Astrocyte (in vitro differentiated cells and primary cell): ENCODE data around the gene KLRC3. TPM values are rescaled to one million over a fixed set of nuclear protein-coding genes. Genes with fewer than 3 reads are reported as not detected.

Source experiments
- DNase-seq: peaks from one replicate; pipeline ENCODE4 v3.0.0-alpha.2; 2010; ENCODE audit warnings: low read depth
- FAIRE-seq: peaks from 2 replicates; lab custom pipeline; 2011; peaks lifted over from hg19 to GRCh38; lab: Jason Lieb, UNC
- H2AFZ ChIP-seq: 2 replicates; pipeline ENCODE4 v1.6.0; 2012; ENCODE audit warnings: low read depth, low read length, inconsistent platforms
- H3K27ac ChIP-seq: 2 replicates; pipeline ENCODE4 v1.5.1; 2011; ENCODE audit warnings: low read depth, low read length, inconsistent platforms
- H3K27me3 ChIP-seq: 2 replicates; pipeline ENCODE4 v1.6.0; 2011; ENCODE audit warnings: low read length, inconsistent platforms; ENCODE audit not compliant: insufficient read depth
- H3K36me3 ChIP-seq: 2 replicates; pipeline ENCODE4 v1.5.1; 2011; ENCODE audit warnings: low read length, inconsistent platforms; ENCODE audit not compliant: insufficient read depth
- H3K4me1 ChIP-seq: 2 replicates; pipeline ENCODE4 v1.5.1; 2011; ENCODE audit warnings: low read length, inconsistent platforms; ENCODE audit not compliant: insufficient read depth
- H3K4me2 ChIP-seq: 2 replicates; pipeline ENCODE4 v1.6.0; 2012; ENCODE audit warnings: low read length, inconsistent platforms
- H3K4me3 ChIP-seq: 2 replicates; pipeline ENCODE4 v1.5.1; 2011; ENCODE audit warnings: low read depth, mild to moderate bottlenecking, low read length, inconsistent platforms; ENCODE audit not compliant: insufficient read depth
- H3K79me2 ChIP-seq: 2 replicates; pipeline ENCODE4 v1.6.0; 2012; ENCODE audit warnings: mild to moderate bottlenecking, low read length, inconsistent platforms; ENCODE audit not compliant: insufficient read depth
- H3K9ac ChIP-seq: 2 replicates; pipeline ENCODE4 v1.6.0; 2012; ENCODE audit warnings: mild to moderate bottlenecking, low read length, inconsistent platforms
- H3K9me3 ChIP-seq: 2 replicates; pipeline ENCODE4 v1.5.1; 2012; ENCODE audit warnings: low read depth, mild to moderate bottlenecking, low read length, inconsistent platforms; ENCODE audit not compliant: insufficient read depth
- H4K20me1 ChIP-seq: 2 replicates; pipeline ENCODE4 v1.6.0; 2012; ENCODE audit warnings: low read length, inconsistent platforms; ENCODE audit not compliant: insufficient read depth
- H3K27ac Mint-ChIP-seq: one replicate; pipeline ENCODE4 v1.8.0; 2021; ENCODE audit warnings: mild to moderate bottlenecking, mixed read lengths; ENCODE audit not compliant: unreplicated experiment
- H3K27me3 Mint-ChIP-seq: one replicate; pipeline ENCODE4 v1.8.0; 2021; ENCODE audit warnings: low read depth, mixed read lengths; ENCODE audit not compliant: unreplicated experiment
- H3K36me3 Mint-ChIP-seq: one replicate; pipeline ENCODE4 v1.8.0; 2021; ENCODE audit warnings: low read depth, mixed read lengths; ENCODE audit not compliant: unreplicated experiment
- H3K4me1 Mint-ChIP-seq: one replicate; pipeline ENCODE4 v1.8.0; 2021; ENCODE audit warnings: low read depth, mixed read lengths; ENCODE audit not compliant: unreplicated experiment
- H3K4me3 Mint-ChIP-seq: one replicate; pipeline ENCODE4 v1.8.0; 2021; ENCODE audit warnings: mild to moderate bottlenecking, moderate library complexity, mixed read lengths; ENCODE audit not compliant: unreplicated experiment
- H3K9me3 Mint-ChIP-seq: one replicate; pipeline ENCODE4 v1.8.0; 2021; ENCODE audit warnings: mild to moderate bottlenecking, mixed read lengths; ENCODE audit not compliant: unreplicated experiment
- EZH2 ChIP-seq: IDR thresholded peaks from 2 replicates; pipeline ENCODE4 v1.6.1; 2012; ENCODE audit warnings: mild to moderate bottlenecking, low read length, inconsistent platforms; ENCODE audit not compliant: insufficient read depth
- total RNA-seq: library from RNA; stranded (reverse); gene quantifications from 2 replicates; pipeline ENCODE4 v1.2.1, GENCODE V29; 2021
- TF ChIP-seq, protein P1 (sequence below): IDR thresholded peaks from 2 replicates; pipeline ENCODE4 v1.5.1; 2011; ENCODE audit warnings: low read depth, mild to moderate bottlenecking, inconsistent platforms, low read length, moderate library complexity; ENCODE audit not compliant: insufficient read depth

The KLRC3 gene
- total RNA-seq, 1 donor from 2014 or later: 1.2 TPM

GRCh38 chr12:10386857-10387256, 33.5 kb downstream of the KLRC3 start:
- DNase-seq (no peak), FAIRE-seq (no peak)
- no peaks in the 10 kb centered on the region for H3K9me3 Mint-ChIP-seq
- Histone ChIP-seq H3K36me3 (no peaks in the 10 kb centered on the region), H3K9me3 (no peaks in the 10 kb centered on the region), H3K9ac (no peak overlapping the region), H3K4me1 (peaks cover under 1% of the 10 kb centered on the region), H2AFZ (no peak overlapping the region), H3K27ac (no peak overlapping the region), H3K79me2 (no peaks in the 10 kb centered on the region), H4K20me1 (no peaks in the 10 kb centered on the region), H3K4me3 (no peak overlapping the region), H3K4me2 (no peak overlapping the region), H3K27me3 (no peaks in the 10 kb centered on the region)
- H3K36me3 Mint-ChIP-seq: no peaks in the 10 kb centered on the region
- H3K27ac Mint-ChIP-seq: no peak overlapping the region
- TF ChIP-seq, protein P1, sequence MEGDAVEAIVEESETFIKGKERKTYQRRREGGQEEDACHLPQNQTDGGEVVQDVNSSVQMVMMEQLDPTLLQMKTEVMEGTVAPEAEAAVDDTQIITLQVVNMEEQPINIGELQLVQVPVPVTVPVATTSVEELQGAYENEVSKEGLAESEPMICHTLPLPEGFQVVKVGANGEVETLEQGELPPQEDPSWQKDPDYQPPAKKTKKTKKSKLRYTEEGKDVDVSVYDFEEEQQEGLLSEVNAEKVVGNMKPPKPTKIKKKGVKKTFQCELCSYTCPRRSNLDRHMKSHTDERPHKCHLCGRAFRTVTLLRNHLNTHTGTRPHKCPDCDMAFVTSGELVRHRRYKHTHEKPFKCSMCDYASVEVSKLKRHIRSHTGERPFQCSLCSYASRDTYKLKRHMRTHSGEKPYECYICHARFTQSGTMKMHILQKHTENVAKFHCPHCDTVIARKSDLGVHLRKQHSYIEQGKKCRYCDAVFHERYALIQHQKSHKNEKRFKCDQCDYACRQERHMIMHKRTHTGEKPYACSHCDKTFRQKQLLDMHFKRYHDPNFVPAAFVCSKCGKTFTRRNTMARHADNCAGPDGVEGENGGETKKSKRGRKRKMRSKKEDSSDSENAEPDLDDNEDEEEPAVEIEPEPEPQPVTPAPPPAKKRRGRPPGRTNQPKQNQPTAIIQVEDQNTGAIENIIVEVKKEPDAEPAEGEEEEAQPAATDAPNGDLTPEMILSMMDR: no peak
- no peak for TF ChIP-seq EZH2
- no peaks in the 10 kb centered on the region for H3K27me3 Mint-ChIP-seq
- H3K4me1 Mint-ChIP-seq: peaks cover 8% of the 10 kb centered on the region
- H3K4me3 Mint-ChIP-seq: no peak overlapping the region

DNA sequence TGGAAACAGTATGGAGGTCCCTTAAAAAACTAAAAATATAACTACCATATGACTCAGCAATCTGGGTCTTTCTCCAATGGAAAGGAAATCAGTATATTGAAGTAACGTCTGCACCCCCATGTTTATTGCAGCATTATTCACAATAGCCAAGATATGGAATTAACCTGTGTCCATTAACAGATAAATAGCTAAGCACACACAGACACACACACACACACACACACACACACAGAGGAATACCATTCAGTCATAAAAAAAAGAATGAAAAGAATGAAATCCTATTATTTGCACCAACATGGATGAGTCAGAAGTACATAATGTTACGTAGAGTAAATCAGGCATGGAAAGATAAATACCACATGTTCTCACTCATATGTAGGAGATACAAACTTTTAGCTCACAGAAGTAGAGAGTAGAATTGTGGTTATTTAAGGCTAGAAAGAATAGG, 35.2 kb downstream of the KLRC3 start:
- Histone ChIP-seq H3K4me2 (peak overlapping the region; percentile 25), H3K9ac (no peak overlapping the region), H3K4me1 (no peaks in the 10 kb centered on the region), H3K4me3 (no peak overlapping the region), H2AFZ (no peak overlapping the region), H3K36me3 (no peaks in the 10 kb centered on the region), H4K20me1 (no peaks in the 10 kb centered on the region), H3K79me2 (no peaks in the 10 kb centered on the region), H3K27me3 (no peaks in the 10 kb centered on the region), H3K9me3 (no peaks in the 10 kb centered on the region), H3K27ac (no peak overlapping the region)
- peaks cover 5% of the 10 kb centered on the region for H3K4me1 Mint-ChIP-seq
- H3K27me3 Mint-ChIP-seq: no peaks in the 10 kb centered on the region
- peak overlapping the region; percentile 1 for H3K27ac Mint-ChIP-seq
- H3K4me3 Mint-ChIP-seq: no peak overlapping the region
- H3K36me3 Mint-ChIP-seq: no peaks in the 10 kb centered on the region
- DNase-seq (peak; percentile 91), FAIRE-seq (no peak)
- TF ChIP-seq EZH2: no peak
- TF ChIP-seq, protein P1: no peak
- H3K9me3 Mint-ChIP-seq: no peaks in the 10 kb centered on the region

DNA sequence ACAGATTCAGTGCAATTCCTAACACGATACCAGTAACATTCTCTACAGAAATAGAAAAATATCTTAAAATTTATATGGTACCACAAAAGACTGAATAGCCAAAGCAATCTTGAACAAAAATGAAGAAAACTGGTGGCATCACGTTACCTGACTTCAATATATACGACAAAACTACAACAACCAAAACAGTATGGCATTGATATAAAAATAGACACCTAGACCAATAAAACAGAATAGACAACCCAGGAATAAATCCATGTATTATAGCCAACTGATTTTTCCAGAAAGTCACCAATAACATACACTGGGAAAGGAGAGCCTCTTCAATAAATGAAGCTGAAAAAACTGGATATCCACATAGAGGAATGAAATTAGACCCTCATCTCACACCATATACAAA, 36.2 kb downstream of the KLRC3 start:
- H3K27me3 Mint-ChIP-seq: no peaks in the 10 kb centered on the region
- H3K9me3 Mint-ChIP-seq: no peaks in the 10 kb centered on the region
- Histone ChIP-seq H4K20me1 (no peaks in the 10 kb centered on the region), H3K9ac (no peak overlapping the region), H3K27me3 (no peaks in the 10 kb centered on the region), H3K4me2 (no peak overlapping the region), H3K4me3 (no peak overlapping the region), H3K4me1 (no peaks in the 10 kb centered on the region), H3K27ac (no peak overlapping the region), H3K36me3 (no peaks in the 10 kb centered on the region), H3K79me2 (no peaks in the 10 kb centered on the region), H2AFZ (no peak overlapping the region), H3K9me3 (no peaks in the 10 kb centered on the region)
- H3K27ac Mint-ChIP-seq: no peak overlapping the region
- TF ChIP-seq, protein P1: no peak
- no peak for TF ChIP-seq EZH2
- H3K4me1 Mint-ChIP-seq: peaks cover 5% of the 10 kb centered on the region
- DNase-seq (no peak), FAIRE-seq (no peak)
- no peaks in the 10 kb centered on the region for H3K36me3 Mint-ChIP-seq
- H3K4me3 Mint-ChIP-seq: no peak overlapping the region
